ENCODE results near the gene GOLGA8M.
"Not testable (repeated sequence)": the region's sequence is repeated elsewhere in the genome, so short reads cannot be mapped to it uniquely, and the experiment has no call there.

The GOLGA8M gene, protein sequence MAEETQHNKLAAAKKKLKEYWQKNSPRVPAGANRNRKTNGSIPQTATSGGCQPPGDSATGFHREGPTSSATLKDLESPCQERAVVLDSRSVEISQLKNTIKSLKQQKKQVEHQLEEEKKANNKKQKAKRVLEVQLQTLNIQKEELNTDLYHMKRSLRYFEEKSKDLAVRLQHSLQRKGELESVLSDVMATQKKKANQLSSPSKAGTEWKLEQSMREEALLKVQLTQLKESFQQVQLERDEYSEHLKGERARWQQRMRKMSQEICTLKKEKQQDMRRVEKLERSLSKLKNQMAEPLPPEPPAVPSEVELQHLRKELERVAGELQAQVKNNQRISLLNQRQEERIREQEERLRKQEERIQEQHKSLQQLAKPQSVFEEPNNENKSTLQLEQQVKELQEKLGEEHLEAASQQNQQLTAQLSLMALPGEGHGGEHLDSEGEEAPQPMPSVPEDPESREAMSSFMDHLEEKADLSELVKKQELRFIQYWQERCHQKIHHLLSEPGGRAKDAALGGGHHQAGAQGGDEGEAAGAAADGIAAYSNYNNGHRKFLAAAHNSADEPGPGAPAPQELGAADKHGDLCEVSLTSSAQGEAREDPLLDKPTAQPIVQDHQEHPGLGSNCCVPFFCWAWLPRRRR

DNA sequence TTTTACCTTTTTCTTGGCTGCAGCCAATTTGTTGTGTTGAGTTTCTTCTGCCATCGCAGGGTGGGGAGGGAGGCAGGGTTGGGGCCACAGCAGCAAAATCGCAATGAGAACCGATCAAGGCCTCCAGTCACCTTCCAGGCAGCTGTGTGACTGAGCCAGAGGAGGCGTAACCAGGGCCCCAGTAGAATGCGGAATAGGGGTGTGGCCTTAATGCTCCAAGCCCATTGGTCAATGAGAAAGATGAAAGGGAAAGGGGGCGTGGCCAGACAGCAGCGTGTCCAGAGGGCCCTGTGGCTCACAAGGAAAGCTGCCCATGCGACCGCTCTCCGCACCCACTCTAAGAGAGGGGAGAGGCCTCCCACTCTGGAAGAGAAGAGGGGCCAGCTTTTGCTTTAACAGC is at the start of gene GOLGA8M:
Gene GOLGA8M, minus strand, starts transcription at position 152 of the 400 bp plus-strand sequence. Its CDS starts 98 bp downstream, at position 54.
- not testable (repeated sequence) for DNase-seq

DNA sequence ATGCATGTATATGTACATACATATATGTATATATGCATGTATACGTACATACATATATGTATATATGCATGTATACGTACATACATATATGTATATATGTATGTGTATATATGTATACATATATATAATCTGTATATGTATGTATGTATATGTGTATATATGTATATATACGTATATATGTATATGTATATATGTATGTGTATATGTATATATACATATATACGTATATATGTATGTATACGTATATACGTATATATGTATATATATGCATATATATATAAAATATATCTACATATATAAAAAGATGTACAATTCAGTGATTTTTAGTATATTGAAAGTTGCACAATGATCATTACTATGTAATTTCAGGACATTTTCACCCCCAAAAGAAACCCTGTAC is 30.7 kb upstream of the GOLGA8M start:
- DNase-seq, result not testable (repeated sequence)

DNA sequence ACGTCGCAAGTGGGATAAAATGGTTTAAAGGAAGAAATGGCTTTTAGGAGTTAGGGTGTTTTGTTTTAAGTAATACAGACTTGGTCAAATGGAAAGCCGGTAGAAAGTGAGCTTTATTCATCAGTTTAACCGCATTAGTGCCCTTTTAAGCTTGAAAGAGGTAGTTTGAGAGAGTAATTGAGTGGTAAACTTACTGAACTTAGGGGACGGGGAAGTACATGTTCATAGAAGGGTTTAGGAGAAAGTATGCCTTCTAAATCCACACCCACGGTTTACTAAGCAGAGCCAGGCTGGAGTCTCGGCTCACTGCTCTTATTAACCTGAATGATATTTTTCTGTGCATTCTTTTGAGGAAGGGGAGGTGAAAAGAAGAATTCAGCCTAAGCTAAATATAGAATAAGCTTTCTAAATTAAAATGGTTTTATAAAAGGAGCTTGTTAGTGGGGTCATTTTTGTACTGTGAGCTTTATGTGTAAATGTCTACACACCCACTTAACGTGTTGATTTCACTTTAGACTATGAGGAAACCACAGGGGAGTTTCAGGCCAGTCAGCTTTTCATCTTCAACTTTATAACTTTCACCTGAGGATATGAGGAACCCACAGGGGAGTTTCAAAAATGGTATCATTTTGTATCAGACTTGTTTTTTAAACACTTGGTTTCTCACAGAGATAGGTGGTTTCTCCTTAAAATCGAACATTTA is 26.5 kb upstream of the GOLGA8M start:
- not testable (repeated sequence) for DNase-seq

DNA sequence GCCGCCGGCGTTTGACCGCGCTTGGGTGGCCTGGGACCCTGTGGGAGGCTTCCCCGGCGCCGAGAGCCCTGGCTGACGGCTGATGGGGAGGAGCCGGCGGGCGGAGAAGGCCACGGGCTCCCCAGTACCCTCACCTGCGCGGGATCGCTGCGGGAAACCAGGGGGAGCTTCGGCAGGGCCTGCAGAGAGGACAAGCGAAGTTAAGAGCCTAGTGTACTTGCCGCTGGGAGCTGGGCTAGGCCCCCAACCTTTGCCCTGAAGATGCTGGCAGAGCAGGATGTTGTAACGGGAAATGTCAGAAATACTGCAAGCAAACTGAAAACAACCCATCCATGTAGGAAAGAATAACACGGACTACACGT is 26.0 kb upstream of the GOLGA8M start:
- DNase-seq, result not testable (repeated sequence)

GRCh38 chr15:28737521-28738199 is 25.4 kb upstream of the GOLGA8M start:
- peak; percentile 33 for DNase-seq

DNA sequence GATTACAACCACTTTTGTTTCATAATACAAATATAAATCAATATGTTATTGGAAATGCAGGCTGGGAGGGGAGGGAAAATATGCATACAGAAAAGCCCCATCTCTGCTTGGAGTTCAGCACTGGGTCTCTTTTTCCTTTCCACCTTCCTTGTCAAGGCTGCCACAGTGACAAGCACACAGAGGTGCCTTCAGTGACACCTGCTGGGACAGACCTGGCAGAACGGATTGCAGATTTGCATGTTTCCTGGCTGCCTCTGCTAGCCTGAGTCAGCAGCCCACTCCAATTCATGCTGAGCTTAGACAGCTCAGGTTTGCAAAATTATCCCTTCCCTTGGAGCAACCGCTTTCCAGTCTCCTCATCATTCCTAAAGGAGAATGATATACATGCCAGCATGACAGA is 15.8 kb upstream of the GOLGA8M start:
- peak; percentile 21 for DNase-seq

GRCh38 chr15:28727026-28727425 is 14.8 kb upstream of the GOLGA8M start:
- not testable (repeated sequence) for DNase-seq

DNA sequence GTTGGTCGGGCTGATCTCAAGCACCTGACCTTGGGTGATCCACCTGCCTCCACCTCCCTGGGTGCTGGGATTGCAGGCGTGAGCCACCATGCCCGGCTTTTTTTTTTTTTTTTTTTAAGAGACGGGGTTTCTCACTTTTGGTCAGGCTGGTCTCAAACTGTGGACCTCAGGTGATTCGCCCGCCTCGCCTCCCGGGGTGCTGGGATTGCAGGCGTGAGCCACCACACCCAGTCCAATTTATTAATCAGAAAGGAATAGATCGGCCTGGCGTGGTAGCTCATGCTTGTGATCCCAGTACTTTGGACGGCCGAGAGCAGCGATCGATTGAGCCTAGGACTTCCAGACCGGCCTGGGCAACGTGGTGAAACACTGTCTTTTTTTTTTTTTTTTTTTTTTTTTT is 13.9 kb upstream of the GOLGA8M start:
- DNase-seq, result no peak

GRCh38 chr15:28725556-28725955 is 13.3 kb upstream of the GOLGA8M start:
- no peak for DNase-seq

- not testable (repeated sequence) for DNase-seq
Measured at GRCh38 chr15:28723986-28724385, 11.8 kb upstream of the GOLGA8M start.

- not testable (repeated sequence) for DNase-seq
Measured at GRCh38 chr15:28719626-28720025, 7.4 kb upstream of the GOLGA8M start.

DNA sequence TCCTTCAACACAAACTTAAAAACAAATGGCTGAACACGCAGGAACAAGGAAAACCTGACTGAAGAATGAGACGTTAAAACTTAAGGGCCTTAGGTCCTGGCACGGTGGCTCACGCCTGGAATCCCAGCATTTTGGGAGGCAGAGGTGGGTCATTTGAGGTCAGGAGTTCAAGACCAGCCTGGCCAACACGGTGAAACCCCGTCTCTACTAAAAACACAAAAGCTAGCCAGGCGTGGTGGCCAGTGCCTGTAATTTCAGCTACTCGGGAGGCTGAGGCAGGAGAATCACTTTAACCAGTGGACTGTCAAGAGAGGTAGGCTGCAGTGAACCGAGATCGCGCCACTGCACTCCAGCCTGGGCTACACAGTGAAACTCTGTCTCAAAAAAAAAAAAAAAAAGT is 6.4 kb upstream of the GOLGA8M start:
- not testable (repeated sequence) for DNase-seq

GRCh38 chr15:28714176-28714575 is 2.0 kb upstream of the GOLGA8M start:
- DNase-seq, result not testable (repeated sequence)

DNA sequence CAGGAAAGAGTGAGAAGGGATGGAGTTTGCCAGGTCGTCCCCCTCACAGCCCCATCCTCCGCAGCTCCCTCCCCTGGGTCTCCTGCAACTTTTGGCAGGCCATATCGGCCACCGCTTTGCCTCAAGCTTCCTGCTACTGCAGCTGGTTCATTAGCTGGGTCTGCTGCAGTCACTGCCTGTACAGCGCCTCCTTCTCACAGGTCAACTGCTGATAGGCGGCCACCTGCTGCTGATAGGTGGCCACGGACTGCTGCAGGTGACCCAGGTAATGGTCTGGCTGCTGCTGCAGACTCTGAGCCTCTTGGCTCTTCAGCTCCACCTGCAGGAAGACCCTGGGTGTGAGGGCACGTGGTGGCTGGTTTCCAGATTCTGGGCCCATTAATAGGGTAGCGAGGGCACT is 8.3 kb downstream of the GOLGA8M start:
- DNase-seq, result not testable (repeated sequence)

GRCh38 chr15:28702427-28702826 is 9.8 kb downstream of the GOLGA8M start:
- DNase-seq, result not testable (repeated sequence)

DNA sequence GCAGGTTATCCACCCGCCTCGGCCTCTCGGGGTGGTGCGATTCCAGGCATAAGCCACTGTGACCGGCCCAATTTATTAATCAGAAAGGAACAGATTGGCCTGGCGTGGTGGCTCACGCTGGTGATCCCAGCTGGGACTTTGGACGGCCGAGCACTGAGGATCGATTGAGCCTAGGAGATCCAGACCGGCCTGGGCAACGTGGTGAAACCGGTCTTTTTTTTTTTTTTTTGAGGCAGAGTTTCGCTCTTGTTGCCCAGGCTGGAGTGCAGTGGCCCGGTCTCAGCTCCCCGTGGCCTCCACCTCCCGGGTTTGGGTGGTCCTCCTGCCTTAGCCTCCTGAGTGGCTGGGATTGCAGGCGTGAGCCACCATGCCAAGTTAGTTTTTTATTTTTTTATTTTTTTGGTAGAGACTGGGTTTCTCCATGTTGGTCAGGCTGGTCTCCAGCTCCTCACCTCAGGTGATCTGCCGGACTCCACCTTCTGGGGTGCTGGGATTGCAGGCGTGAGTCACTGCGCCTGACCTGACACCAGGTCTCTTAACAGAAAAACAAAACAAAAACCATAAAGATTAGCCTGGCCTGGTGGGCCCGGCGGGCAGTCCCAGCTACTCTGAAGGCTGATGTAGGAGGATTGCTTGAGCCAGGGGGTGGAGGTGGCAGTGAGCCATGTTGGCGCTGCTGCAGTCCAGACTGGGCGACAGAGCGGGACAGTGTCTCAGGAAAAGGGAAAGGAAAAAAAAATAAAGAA is 18.0 kb downstream of the GOLGA8M start:
- DNase-seq, result not testable (repeated sequence)

- DNase-seq, result not testable (repeated sequence)
Measured at GRCh38 chr15:28693021-28693420, 19.2 kb downstream of the GOLGA8M start.

DNA sequence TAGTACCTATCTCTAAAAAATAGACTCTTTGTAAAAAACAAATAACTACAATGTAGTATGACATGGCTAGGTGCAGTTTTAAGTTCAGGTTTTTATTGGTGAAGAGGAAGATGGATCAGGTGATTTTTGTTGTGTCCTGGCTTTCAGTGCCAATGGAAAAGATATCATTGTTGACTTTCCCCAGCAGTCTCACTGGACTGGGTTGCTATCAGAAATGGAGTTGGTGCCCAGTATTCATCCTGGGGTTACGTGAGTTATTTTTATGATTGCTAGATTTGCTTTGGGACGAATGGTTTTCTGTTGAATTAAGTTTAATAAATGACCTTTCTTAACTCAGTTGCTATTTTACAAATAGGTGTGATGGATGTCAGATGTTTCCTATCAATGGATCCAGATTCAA is 38.7 kb downstream of the GOLGA8M start:
- not testable (repeated sequence) for DNase-seq

DNA sequence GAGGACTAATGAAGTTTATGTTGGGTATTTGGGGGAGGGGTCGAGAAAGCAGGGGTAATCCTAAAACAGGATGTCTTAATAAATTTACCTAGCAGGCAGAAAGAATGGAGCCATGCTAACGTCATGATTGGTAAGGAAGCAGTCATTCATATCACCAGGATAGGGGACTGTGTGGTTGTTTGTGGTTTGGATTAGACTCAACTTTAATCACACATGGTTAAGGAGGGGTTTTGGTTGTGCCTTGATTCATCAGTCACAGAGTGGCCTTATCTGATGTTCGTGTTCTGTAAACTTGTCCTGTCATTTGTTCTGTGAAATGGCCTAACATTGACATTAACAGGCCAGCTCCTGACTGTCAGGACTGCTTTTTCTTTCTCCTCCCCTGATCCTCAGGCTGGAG is 40.1 kb downstream of the GOLGA8M start:
- DNase-seq, result not testable (repeated sequence)

DNA sequence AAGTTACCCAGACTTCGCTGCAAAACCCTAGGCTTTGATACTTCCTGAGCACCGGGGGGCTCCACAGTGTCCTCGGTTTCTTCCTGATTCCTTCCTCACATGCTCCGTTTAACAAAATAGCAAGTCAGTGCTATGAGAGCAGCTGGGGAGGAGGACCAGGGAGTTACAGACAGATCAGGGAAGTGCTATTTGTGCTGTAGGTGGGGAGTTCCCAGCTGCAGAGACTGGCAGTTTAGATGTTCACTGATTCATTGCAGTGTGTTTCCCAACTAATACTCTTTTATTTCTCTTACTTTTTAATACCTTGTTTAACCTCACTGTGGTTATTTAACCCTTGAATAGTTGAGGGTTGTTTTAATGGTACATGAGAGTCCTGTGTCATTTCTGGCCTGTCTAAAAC is 45.8 kb downstream of the GOLGA8M start:
- not testable (repeated sequence) for DNase-seq

GRCh38 chr15:28664575-28664974 is 47.6 kb downstream of the GOLGA8M start:
- not testable (repeated sequence) for DNase-seq

GRCh38 chr15:28663717-28664116 is 48.5 kb downstream of the GOLGA8M start:
- not testable (repeated sequence) for DNase-seq
